Stimulated activated CD8-positive, alpha-beta memory T cell treated with anti-CD3 and anti-CD28 coated beads, Interleukin-2, amount 100 ng/mL, for 1 hour (primary cell): ENCODE results near the gene AP1S2.
"Not testable (repeated sequence)": the region's sequence is repeated elsewhere in the genome, so short reads cannot be mapped to it uniquely, and the experiment has no call there.

Source experiments
- DNase-seq, 2 donors: peaks; one replicate each; pipeline ENCODE4 v3.0.0-alpha.2; 2020; ENCODE audit warnings: low read depth in 2 of 2

Gene AP1S2

GRCh38 chrX:15855568-15856221, 1.1 kb upstream of the AP1S2 start:
- DNase-seq = no peak

DNA sequence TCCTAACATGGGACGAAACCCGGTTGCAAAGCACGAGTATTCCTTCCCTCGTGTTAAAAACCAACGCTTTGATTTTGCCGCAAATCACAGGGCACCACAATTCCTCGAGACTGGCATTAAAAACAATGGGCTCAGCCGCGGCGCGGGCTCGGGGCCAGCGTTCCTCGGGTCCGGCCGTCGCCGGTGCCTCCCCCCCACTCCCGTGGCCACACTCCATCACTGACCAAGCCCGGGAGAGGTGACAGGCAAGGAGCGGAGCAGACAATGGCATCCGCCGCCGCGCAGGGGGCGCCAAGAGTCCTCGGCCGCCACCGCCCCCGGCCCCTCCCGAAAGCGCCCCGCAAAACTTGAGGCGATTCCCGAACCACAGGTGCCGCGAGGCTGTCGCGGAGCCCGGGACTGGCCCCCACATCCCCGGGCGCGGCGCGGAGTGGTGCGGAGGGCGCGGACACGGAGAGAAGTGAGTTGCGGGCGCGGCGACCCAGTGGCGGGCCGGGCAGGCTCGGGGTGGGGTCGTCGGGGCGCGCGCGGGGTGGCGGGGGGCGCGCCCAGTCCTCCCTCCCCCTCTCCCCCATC, 445 bp downstream of the AP1S2 start:
- peak; percentile 2 to 9 for DNase-seq

- no peak for DNase-seq
Measured at GRCh38 chrX:15853586-15854079, 980 bp downstream of the AP1S2 start.

DNA sequence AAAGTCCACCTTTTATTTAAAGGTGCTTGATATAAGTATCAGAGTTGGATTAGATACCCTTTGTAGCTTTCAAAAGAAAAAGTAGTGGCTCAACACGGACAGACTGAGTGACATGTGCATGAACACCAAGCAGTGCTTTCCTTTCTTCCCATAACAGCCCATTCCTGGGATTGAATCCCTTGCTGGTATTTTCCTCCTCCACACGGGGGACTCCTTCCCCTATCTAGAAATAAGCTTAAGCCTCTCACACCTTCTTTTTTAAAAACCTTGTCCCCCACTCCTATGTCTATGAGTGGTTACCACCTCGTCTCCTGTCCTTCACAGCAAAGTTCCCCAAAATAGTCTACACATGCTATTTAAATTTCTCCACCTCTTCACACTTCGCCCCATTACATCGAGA, 5.1 kb downstream of the AP1S2 start:
- no peak for DNase-seq

- DNase-seq = no peak
Measured at GRCh38 chrX:15848576-15848975, 6.0 kb downstream of the AP1S2 start.

- DNase-seq = no peak
Measured at GRCh38 chrX:15843960-15844359, 10.7 kb downstream of the AP1S2 start.

- DNase-seq = no peak
Measured at GRCh38 chrX:15841853-15842516, 12.6 kb downstream of the AP1S2 start.

DNA sequence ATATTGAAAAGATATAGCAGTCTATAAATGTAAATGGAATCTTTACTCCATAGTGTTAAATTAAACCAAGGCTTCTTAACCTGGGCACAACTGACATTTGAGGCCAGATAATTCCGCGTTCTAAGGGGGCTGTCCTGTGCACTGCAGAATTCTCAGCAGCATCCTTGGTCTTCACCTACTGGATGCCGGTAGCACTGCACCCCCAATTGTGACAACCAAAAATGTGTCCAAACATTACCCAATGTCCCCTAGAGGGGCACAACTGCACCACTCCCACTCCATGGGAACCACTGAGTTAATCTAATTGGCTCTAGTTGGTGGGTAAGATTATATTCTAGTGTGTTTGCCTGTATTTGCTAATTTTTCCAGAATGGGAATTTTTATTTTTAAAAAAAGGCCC, 16.6 kb downstream of the AP1S2 start:
- DNase-seq = no peak

DNA sequence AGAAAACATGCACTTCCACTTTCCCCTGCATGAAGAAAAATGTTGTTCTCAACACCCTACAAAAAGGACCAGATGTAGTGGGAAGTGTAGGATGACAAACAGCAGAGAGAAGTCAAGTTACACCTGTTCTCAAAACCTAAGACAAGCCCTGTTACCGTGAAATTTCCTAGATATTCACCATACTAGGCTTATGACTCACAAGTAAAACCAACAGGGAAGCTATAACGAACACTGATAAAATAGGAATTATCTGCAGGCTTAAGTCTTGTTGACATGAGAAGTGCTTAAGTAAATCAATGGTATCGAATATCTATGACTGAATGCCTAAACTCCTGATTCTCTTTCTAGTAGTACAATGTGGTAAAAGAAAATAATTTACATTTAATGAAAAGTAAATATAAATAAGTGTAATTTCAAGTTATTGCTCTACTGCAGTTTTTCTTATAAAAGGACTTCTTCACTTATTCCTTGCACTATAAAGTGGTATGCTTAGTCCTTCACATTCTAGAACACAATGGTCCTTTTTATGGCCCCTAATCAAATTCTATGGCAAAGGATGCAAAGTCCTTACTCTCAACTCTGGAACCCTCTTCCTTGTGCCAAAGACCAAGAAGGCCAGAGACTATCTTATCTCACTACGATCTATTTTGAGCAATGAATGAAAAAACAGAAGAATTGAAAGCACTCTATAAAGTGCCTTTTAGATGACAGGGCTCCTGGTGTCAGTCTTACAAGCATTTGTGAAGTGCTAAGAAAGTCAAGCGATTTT, 19.6 kb downstream of the AP1S2 start:
- no peak for DNase-seq

GRCh38 chrX:15834053-15834452, 20.6 kb downstream of the AP1S2 start:
- no peak for DNase-seq

DNA sequence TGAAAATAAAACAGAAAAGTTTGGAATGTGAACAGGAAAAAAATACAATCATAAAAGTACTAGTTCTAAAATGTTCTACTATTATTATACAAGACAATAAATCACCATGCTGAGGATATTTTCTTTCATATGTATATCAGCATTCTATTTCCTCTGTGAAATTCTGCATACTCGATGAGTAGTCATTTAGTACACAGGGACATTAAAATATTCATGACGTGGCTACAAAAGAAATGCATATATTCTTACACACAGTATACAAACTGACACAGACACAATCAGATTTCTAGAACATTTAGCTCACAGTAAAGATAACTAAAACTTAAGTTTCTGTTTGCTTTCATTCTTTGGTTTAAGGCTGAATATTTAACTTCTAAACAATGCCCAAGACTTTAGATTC, 23.3 kb downstream of the AP1S2 start:
- DNase-seq = not testable (repeated sequence)

- DNase-seq = no peak
Measured at GRCh38 chrX:15829217-15829616, 25.4 kb downstream of the AP1S2 start.

GRCh38 chrX:15825936-15826335, 28.7 kb downstream of the AP1S2 start:
- no peak for DNase-seq

DNA sequence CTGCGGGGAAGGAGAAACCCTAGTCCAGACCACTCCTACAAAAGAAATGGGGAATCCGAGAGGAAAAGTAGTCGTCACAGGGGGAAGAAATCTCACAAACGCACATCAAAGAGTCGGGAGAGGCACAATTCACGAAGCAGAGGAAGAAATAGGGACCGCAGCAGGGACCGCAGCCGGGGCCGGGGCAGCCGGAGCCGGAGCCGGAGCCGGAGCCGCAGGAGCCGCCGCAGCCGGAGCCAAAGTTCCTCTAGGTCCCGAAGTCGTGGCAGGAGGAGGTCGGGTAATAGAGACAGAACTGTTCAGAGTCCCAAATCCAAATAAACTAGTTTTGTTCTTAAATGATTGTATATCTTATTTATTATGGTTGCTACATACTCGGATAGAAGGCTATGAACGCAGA, 31.7 kb downstream of the AP1S2 start:
- DNase-seq = no peak

DNA sequence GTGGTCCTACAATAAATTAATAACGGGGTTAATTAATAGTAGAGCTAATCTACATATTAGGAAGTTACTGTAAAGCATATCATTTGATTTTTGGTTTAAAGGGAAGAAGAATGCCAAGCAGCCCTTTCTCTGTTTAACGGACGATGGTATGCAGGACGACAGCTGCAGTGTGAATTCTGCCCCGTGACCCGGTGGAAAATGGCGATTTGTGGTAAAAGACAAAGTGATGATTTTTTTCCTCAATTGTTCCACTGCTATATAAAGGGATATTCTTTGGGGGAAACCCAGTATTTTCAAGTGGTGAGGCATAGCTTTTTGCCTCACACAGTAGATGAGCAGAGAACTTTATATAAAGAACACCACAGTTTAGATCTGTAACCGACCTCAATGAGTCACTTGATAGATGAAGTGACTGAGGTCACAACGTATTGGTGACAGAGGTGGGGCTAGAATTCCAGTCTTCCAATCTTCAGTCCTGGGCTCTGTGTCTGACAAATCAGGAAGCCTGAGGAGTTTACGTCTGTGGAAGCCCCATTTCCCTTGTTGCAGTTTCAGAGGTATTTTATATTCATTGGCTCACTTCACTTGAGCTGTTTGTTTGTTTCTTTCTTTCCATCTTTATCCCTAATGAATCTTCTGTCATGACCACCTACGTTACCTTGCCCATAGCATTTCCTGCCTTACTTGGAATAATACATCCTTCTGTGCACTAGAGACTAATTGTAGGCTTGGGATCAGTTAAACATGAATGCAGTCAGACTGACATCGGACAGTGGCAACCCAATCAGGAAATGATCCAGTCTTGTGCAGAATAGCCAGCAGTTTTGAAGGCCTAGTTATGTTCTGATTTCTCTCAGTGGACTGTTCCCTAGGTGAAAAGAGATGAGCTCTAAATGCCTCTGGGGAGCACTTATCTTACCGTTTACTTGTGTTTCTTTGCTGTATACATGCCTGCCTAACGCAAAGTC, 34.2 kb downstream of the AP1S2 start:
- no peak for DNase-seq

DNA sequence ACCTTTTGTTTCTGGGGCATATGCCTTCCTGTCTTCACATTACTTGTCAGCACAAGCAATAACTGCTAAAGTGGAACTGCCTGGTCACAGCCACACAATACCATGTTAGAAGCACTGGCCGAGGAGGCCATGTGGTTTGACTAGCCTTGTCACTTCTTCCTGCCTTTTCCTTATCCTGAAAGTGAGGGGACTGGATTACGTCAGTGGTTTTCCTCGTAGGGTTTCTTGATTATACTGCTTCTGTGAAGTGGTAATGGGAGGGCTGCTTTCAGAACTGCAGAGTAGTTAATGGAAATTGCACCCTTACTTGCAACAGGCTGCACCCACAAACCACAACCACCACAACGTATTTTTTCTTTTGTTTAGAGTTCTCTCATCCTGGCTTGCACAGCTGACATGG, 37.7 kb downstream of the AP1S2 start:
- DNase-seq = peak in 1 of 2 donors; percentile 5

- no peak for DNase-seq
Measured at GRCh38 chrX:15816438-15816809, 38.2 kb downstream of the AP1S2 start.

DNA sequence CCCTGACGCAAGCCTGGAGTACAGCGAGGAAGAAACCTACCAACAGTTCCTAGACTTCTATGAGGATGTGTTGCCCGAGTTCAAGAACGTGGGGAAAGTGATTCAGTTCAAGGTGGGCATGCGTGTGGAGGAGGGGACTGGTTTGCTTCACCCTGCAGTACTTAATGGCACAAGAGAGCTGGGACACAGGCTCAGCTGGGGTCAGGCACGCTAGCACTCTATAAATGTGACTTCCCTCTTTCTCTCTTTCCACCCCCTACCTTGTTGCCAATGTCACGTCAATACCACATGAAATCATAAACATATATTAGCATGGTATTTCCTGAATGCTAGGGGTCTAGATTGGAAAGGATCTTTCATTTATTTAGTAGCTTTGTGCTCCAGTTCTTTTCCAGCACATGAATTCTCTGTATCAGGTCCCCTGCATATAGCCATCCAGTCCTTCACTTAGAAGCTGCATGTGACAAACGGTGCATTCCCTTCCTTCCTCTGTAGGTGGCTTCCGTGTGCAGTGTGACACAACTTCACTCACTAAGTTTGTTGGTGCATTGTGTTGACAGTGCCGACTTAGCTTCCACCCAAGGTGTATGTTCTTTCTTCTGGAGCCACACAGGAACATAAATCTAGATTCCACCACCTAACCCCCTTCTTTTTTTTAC, 38.7 kb downstream of the AP1S2 start:
- DNase-seq = no peak

- no peak for DNase-seq
Measured at GRCh38 chrX:15814771-15815365, 39.7 kb downstream of the AP1S2 start.

DNA sequence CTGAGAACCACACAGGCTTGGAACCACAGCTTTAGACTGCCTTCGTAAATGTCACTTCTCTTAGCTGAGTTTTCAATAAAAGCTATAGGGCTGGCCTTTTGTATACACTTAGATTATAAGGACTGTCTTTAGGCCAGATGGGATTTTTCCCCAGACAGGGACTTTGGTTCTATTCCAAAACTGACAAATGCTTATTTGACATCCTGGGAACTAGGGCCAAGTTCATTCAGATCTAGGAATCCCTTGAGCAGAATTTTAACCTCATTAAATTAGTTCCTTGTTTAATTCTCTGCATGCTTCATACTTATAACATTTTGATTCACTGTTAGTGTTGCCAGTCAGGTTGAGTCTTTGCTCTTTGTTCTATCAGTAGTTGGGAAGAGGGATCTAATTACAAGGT, 41.2 kb downstream of the AP1S2 start:
- no peak for DNase-seq
